Measurements from ENCODE around the gene NFKB2. TPM values are rescaled to one million over a fixed set of nuclear protein-coding genes. Genes with fewer than 3 reads are reported as not detected.

NFKB2 gene
- total RNA-seq, 3 donors from 2014 or later, result 11.0 to 21.0 (median 18.9) TPM

- no peak for DNase-seq (ENCODE audit: low spot score in 2 of 2)
- no peaks in the 10 kb centered on the region for H3K9me3 ChIP-seq
- intact Hi-C loops (cut with DNase I; ENCODE audit: low total_unique reads), result loop anchor here (10.0 kb wide), 1 partner anchor 250 kb away; the partner anchor contains the start of gene NOLC1
- H3K36me3 ChIP-seq, result no peaks in the 10 kb centered on the region
- peaks cover 2 to 19% of the 10 kb centered on the region in 2 donors for H3K27me3 ChIP-seq
- H3K27ac ChIP-seq, result no peak overlapping the region
- TF ChIP-seq POLR2AphosphoS5 (IDR thresholded peaks at IDR 0.05) (no peak), CTCF (IDR thresholded peaks at IDR 0.05) (no peak), POLR2A (IDR thresholded peaks at IDR 0.05) (no peak)
- H3K4me3 ChIP-seq, result no peak overlapping the region
- peaks cover 0 to 4% of the 10 kb centered on the region in 2 donors for H3K4me1 ChIP-seq
These were observed 9.0 kb downstream of the NFKB2 start for GRCh38 chr10:102404361-102405107.

- Histone ChIP-seq H3K4me3 (no peak overlapping the region), H3K27me3 (peaks cover 2 to 25% of the 10 kb centered on the region in 2 donors), H3K36me3 (no peaks in the 10 kb centered on the region), H3K4me1 (no peaks in the 10 kb centered on the region), H3K9me3 (no peaks in the 10 kb centered on the region), H3K27ac (no peak overlapping the region)
- intact Hi-C loops (cut with DNase I; ENCODE audit: low total_unique reads), result loop anchor here (10.0 kb wide), 1 partner anchor 250 kb away; the partner anchor contains the start of gene NOLC1
- no peak for DNase-seq (ENCODE audit: low spot score in 2 of 2)
- no peak for TF ChIP-seq POLR2A (IDR thresholded peaks at IDR 0.05)
These were observed 9.6 kb downstream of the NFKB2 start for GRCh38 chr10:102405108-102405571.

- TF ChIP-seq POLR2A (IDR thresholded peaks at IDR 0.05) (no peak), POLR2AphosphoS5 (IDR thresholded peaks at IDR 0.05) (no peak), CTCF (IDR thresholded peaks at IDR 0.05) (no peak)
- Histone ChIP-seq H3K9me3 (no peaks in the 10 kb centered on the region), H3K27ac (no peak overlapping the region), H3K4me1 (no peaks in the 10 kb centered on the region), H3K27me3 (peaks cover 2 to 30% of the 10 kb centered on the region in 2 donors), H3K4me3 (no peak overlapping the region), H3K36me3 (no peaks in the 10 kb centered on the region)
- intact Hi-C loops (cut with DNase I; ENCODE audit: low total_unique reads), result loop anchor here (10.0 kb wide), 1 partner anchor 251 kb away; the partner anchor contains the start of gene NOLC1
- DNase-seq (ENCODE audit: low spot score in 2 of 2), result no peak
These were observed 10.1 kb downstream of the NFKB2 start for GRCh38 chr10:102405632-102406031.

GRCh38 chr10:102406815-102407214 lies 11.3 kb downstream of the NFKB2 start:
- H3K36me3 ChIP-seq, result no peaks in the 10 kb centered on the region
- peaks cover 2 to 41% of the 10 kb centered on the region in 2 donors for H3K27me3 ChIP-seq
- H3K4me3 ChIP-seq, result no peak overlapping the region
- no peak overlapping the region for H3K27ac ChIP-seq
- intact Hi-C loops (cut with DNase I; ENCODE audit: low total_unique reads), result loop anchor here (10.0 kb wide), 1 partner anchor 252 kb away; the partner anchor contains the start of gene NOLC1
- no peaks in the 10 kb centered on the region for H3K4me1 ChIP-seq
- no peak for DNase-seq (ENCODE audit: low spot score in 2 of 2)
- TF ChIP-seq POLR2AphosphoS5 (IDR thresholded peaks at IDR 0.05) (no peak), CTCF (IDR thresholded peaks at IDR 0.05) (no peak), POLR2A (IDR thresholded peaks at IDR 0.05) (no peak)
- no peaks in the 10 kb centered on the region for H3K9me3 ChIP-seq

GRCh38 chr10:102407425-102408130 lies 12.1 kb downstream of the NFKB2 start:
- no peaks in the 10 kb centered on the region for H3K4me1 ChIP-seq
- DNase-seq (ENCODE audit: low spot score in 2 of 2), result no peak
- no peaks in the 10 kb centered on the region for H3K36me3 ChIP-seq
- peaks cover 2 to 49% of the 10 kb centered on the region in 2 donors for H3K27me3 ChIP-seq
- no peak for TF ChIP-seq POLR2A (IDR thresholded peaks at IDR 0.05)
- TF ChIP-seq POLR2AphosphoS5 (IDR thresholded peaks at IDR 0.05), result no peak
- TF ChIP-seq CTCF (IDR thresholded peaks at IDR 0.05), result no peak
- H3K27ac ChIP-seq, result peak overlapping the region in 1 of 2 donors; percentile 55
- intact Hi-C loops (cut with DNase I; ENCODE audit: low total_unique reads), result loop anchor here (10.0 kb wide), 1 partner anchor 253 kb away; the partner anchor contains the start of gene NOLC1
- H3K9me3 ChIP-seq, result no peaks in the 10 kb centered on the region
- peak overlapping the region in 1 of 3 donors; percentile 65 for H3K4me3 ChIP-seq
